Bronchial smooth muscle cell (primary cell): ENCODE results near the gene LRIT3. TPM values are rescaled to one million over a fixed set of nuclear protein-coding genes. Genes with fewer than 3 reads are reported as not detected.

ENCODE experiments used
- total RNA-seq: library from RNA; depleted of rRNA; stranded (reverse); fragments of >200 nt; gene quantifications from 2 replicates; pipeline ENCODE4 v1.2.1, GENCODE V29; 2014

LRIT3 gene, protein sequence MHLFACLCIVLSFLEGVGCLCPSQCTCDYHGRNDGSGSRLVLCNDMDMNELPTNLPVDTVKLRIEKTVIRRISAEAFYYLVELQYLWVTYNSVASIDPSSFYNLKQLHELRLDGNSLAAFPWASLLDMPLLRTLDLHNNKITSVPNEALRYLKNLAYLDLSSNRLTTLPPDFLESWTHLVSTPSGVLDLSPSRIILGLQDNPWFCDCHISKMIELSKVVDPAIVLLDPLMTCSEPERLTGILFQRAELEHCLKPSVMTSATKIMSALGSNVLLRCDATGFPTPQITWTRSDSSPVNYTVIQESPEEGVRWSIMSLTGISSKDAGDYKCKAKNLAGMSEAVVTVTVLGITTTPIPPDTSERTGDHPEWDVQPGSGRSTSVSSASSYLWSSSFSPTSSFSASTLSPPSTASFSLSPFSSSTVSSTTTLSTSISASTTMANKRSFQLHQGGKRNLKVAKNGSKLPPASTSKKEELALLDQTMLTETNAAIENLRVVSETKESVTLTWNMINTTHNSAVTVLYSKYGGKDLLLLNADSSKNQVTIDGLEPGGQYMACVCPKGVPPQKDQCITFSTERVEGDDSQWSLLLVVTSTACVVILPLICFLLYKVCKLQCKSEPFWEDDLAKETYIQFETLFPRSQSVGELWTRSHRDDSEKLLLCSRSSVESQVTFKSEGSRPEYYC
- total RNA-seq, result under 0.01 TPM in 2 replicates

DNA sequence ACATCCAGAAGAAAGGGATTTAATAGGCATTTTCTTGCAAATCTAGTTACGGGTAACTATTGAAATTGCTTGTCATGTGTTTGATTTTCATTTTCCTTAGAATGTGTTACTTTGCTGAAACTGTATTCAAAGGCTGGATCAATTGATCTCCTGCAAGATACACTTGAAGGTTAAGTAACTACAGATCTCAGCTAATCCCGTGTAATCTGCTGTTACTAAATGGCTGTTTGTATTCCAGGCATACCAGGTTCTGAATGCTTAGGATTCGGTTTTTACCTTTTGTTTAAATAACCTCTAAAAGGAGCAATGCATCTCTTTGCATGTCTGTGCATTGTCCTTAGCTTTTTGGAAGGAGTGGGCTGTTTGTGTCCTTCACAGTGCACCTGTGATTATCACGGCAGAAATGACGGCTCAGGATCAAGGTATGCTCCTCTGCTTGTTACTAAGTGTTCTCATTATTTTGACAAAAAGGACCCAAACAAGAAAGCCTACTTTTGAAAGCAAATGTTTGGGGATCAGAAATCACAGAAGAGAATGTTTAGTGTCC, at the start of gene LRIT3:
LRIT3 (plus strand) TSS at position 212 of the 547 bp plus-strand sequence; CDS start at position 307, 95 bp downstream.

DNA sequence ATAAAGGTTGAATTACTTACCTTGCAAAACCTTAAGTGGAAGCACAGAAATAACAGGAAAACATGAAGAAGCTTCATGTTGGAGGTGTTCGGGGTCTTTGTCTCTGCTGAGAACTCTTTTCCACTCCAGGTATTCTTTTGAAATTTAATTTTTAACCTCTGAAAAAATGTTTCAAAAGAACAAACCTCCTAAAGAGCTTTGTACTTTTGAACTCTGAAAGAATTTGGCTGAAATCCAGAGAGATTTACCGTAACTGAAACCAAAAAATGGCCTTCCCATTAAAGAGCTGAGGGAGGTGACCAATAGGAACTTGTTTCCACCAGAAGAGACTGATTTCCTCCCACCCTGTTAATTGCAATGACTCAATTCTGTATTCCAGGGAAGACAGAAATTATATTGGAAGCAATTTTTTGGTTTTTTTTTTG, 46.0 kb upstream of the LRIT3 start, which contains the start of gene CFI:
CFI (minus strand) TSS at position 105 of the 425 bp plus-strand sequence; CDS start at position 77, 28 bp downstream.

DNA sequence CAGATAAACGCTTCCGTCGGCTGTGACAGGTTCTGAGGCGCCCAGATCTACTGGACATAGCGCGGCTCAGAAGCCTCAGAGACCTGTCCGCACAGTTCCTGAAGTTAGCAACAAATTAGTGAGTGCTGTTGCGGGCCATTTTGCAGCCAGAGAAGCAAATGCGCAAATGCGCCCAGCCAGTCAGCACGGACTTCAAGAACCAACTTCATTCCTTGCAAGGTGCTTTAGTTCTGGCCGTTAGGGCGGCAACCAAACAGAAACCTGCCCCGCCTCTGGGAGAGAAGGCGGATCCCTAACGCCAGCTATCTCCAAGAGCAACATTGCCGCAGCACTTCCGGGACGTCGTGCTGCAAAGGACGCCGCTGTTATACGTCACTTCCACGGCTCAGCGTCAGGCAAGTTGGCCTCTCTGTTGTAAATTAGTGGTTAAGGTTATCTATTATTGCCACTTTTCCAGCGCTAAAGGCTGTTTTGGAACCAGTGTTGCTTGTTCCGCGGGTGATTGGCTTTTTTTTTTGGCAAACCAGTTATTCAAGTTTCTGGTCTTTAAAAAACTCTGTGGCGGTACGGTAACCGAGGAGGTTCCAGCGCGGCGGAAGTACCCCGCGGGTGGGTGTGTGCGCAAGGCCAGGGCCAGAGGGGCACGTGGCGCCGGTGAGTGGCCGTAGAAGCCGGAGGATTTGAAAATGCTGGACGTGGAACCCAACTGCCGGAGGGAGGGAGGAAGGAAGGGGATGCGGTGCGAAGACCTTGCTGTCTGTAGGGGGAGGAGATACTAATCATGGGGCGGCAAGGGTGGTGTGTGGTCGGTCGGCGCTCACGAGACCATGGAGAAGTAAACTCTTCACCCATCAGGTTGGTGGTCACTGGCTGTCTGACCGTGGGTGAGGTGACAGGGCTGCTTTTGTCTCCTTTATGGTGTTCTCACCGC, 32.5 kb upstream of the LRIT3 start, which contains the start of gene GAR1:
GAR1 (plus strand) TSS at position 612 of the 931 bp plus-strand sequence. CDS start 403 bp downstream, outside the sequence.

DNA sequence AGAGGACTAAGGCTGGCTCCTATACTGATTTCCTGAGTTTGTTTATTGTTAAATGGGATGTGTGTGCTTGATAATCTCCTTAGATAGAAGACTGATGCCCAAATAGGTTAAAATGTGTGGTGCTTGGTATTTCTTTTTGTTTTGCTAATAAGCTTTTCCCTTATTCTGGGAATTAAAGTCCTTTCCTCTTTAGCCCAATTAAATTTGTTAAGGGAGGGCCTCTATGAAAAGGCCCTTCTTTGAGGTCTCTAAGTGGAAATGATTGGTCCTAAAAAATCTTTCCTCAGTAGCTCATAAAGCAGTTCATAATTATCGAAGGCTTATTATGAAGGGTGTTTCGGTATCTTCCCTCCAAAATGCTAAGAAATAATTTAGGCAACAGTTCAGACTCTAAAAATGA, 20.2 kb upstream of the LRIT3 start, which contains the start of gene RRH:
RRH (plus strand) TSS at position 301 of the 400 bp plus-strand sequence; CDS start at position 357, 56 bp downstream.

DNA sequence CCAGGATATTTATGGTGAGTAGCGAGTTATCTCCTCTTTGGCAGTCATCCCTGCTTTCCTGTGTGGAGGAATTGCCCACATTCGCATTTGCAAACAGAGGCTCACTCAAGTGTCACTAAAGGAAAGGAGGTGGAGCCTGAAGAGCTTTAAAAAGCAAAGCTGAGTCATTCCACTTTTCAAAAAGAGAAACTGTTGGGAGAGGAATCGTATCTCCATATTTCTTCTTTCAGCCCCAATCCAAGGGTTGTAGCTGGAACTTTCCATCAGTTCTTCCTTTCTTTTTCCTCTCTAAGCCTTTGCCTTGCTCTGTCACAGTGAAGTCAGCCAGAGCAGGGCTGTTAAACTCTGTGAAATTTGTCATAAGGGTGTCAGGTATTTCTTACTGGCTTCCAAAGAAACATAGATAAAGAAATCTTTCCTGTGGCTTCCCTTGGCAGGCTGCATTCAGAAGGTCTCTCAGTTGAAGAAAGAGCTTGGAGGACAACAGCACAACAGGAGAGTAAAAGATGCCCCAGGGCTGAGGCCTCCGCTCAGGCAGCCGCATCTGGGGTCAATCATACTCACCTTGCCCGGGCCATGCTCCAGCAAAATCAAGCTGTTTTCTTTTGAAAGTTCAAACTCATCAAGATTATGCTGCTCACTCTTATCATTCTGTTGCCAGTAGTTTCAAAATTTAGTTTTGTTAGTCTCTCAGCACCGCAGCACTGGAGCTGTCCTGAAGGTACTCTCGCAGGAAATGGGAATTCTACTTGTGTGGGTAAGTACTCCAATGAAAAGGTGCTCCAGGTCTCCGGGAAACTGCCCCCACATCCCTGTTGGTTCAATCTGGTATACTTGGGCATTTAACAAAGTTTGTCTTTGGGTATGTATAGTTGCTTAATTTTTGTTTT, 65.0 kb downstream of the LRIT3 start, which contains the start of gene EGF:
EGF (plus strand) TSS at position 178 of the 890 bp plus-strand sequence; CDS start at position 631, 453 bp downstream.

Other genes with a start within 250 kb of the LRIT3 start
- 29.9 and 35.0 TPM in 2 replicates for gene CASP6, start 144.7 kb upstream of the LRIT3 start, total RNA-seq
- 53.1 and 88.4 TPM in 2 replicates for gene PLA2G12A, start 118.0 kb upstream of the LRIT3 start, total RNA-seq
- gene CFI, start 46.1 kb upstream of the LRIT3 start, total RNA-seq, result 1.8 and 4.9 TPM in 2 replicates
- 1.4 and 2.7 TPM in 2 replicates for gene GAR1, start 32.3 kb upstream of the LRIT3 start, total RNA-seq
- gene RRH, start 20.1 kb upstream of the LRIT3 start, total RNA-seq, result not detected in 2 replicates
- gene EGF, start 64.8 kb downstream of the LRIT3 start, total RNA-seq, result under 0.01 and 0.26 TPM in 2 replicates